ENCODE results near the gene ITGB5.

DNA sequence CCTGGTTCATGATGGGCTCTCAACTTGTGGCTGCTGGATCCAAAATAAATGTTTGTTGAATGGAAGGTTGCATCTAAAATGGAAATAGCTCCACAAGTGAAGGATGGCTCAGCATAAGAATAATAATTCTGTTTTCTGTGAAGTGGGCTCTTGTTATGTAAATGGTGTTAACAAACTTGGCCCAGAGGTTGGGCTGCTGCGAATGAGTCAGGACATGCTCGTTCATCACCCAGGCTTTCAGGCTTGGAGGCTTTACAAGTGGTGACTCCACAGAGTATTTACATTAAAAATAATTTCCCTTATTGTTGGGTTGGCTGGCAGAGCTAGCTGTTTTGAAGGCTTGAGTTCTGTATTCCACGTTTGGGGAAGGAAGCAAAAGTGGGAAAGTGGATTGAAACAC is 60.5 kb downstream of the ITGB5 start:
- TF ChIP-seq, protein P1, sequence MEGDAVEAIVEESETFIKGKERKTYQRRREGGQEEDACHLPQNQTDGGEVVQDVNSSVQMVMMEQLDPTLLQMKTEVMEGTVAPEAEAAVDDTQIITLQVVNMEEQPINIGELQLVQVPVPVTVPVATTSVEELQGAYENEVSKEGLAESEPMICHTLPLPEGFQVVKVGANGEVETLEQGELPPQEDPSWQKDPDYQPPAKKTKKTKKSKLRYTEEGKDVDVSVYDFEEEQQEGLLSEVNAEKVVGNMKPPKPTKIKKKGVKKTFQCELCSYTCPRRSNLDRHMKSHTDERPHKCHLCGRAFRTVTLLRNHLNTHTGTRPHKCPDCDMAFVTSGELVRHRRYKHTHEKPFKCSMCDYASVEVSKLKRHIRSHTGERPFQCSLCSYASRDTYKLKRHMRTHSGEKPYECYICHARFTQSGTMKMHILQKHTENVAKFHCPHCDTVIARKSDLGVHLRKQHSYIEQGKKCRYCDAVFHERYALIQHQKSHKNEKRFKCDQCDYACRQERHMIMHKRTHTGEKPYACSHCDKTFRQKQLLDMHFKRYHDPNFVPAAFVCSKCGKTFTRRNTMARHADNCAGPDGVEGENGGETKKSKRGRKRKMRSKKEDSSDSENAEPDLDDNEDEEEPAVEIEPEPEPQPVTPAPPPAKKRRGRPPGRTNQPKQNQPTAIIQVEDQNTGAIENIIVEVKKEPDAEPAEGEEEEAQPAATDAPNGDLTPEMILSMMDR (conservative IDR thresholded peaks at IDR 0.05; ENCODE audit: low read depth, low read length) = no peak
- TF ChIP-seq EZH2 (IDR thresholded peaks at IDR 0.05; ENCODE audit: borderline replicate concordance, low read depth, low read length, poor library complexity, severe bottlenecking) = no peak
